Esophagus muscularis mucosa (tissue), 4 donors: ENCODE results near the gene PLOD3.
A peak's percentile ranks its signal among the peaks of the same experiment; 100 is the strongest.

Source experiments
- EP300 ChIP-seq: sonication (generic); formaldehyde crosslinking; IDR thresholded peaks from one replicate; pipeline ENCODE4 v1.6.1; 2017; ENCODE audit warnings: antibody characterized with exemption
- POLR2AphosphoS5 ChIP-seq, 2 donors: sonication (generic); formaldehyde crosslinking; IDR thresholded peaks; one replicate each; pipeline ENCODE4 v1.6.1; 2017; ENCODE audit warnings: antibody characterized with exemption in 2 of 2
- TF ChIP-seq, protein P1 (sequence below), 3 experiments: fragments of 200-600 bp in 2 of 3; fragments of 450-650 bp in 1 of 3; sonication (generic) in 2 of 3; IDR thresholded peaks; one replicate each; pipeline ENCODE4 v1.5.1; 2017 to 2019; ENCODE audit warnings: antibody characterized with exemption in 3 of 3, mild to moderate bottlenecking in 2 of 3, moderate library complexity in 1 of 3

DNA sequence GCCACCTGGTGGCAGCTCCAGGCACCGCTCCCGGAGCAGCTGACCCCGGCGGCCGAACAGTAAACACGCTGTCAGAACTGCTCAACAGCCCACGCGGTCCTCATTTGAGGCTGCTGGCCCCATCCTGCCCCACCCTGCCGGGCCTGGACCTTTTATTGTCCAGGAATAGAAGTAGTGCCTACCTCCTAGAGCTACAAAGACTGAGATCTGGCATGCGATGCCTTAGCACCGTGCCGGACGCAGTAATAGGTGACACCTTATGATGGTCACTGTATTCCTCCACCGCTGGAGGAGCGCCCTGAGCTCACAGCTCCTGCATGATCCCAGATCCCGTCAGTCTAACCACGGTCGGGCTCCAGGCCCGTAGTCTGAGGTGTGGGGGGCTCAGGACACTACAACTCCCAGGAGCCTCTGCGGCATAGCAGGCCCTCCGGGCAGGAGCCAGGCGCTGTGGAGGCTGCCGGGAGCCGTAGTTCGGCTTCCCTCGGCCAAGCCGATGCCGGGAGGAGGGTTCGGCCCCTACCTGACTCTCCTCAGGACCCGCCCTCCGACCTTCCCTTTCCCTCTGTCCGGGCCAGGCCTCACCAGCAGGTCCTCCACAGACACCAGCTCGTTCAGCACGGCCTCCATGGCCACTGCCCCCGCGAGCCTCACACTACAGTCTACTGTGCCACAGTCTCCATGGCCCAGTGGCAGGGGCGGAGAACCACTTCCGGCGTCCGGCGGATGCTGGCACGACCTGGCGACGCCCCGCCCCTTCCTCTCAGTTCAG lies 27.2 kb upstream of the PLOD3 start, which contains the start of gene FIS1:
- TF ChIP-seq, protein P1, sequence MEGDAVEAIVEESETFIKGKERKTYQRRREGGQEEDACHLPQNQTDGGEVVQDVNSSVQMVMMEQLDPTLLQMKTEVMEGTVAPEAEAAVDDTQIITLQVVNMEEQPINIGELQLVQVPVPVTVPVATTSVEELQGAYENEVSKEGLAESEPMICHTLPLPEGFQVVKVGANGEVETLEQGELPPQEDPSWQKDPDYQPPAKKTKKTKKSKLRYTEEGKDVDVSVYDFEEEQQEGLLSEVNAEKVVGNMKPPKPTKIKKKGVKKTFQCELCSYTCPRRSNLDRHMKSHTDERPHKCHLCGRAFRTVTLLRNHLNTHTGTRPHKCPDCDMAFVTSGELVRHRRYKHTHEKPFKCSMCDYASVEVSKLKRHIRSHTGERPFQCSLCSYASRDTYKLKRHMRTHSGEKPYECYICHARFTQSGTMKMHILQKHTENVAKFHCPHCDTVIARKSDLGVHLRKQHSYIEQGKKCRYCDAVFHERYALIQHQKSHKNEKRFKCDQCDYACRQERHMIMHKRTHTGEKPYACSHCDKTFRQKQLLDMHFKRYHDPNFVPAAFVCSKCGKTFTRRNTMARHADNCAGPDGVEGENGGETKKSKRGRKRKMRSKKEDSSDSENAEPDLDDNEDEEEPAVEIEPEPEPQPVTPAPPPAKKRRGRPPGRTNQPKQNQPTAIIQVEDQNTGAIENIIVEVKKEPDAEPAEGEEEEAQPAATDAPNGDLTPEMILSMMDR (IDR thresholded peaks at IDR 0.05), result peak; percentile 82 to 97 (median 89)
- TF ChIP-seq POLR2AphosphoS5 (IDR thresholded peaks at IDR 0.05) (peak; percentile 90 to 98), EP300 (no peak)
